Right lobe of liver (tissue), 6 donors: Measurements from ENCODE around the gene ZNF282. TPM values are rescaled to one million over a fixed set of nuclear protein-coding genes. Genes with fewer than 3 reads are reported as not detected.

Source experiments
- ATAC-seq, 4 donors: fragments of 200-7000 bp; cut with Tn5 transposase; one replicate each; pipeline ENCODE4 v1.9.1; 2020; ENCODE audit warnings: mild to moderate bottlenecking in 4 of 4, moderate library complexity in 4 of 4
- DNase-seq, 3 donors: peaks; one replicate each; pipeline ENCODE4 v3.0.0-alpha.2; 2020
- H3K27ac ChIP-seq, 3 donors: fragments of 200-600 bp; one replicate each; pipeline ENCODE4 v1.8.0; 2022
- H3K27me3 ChIP-seq, 2 donors: fragments of 200-600 bp; one replicate each; pipeline ENCODE4 v1.8.0; 2022
- H3K36me3 ChIP-seq, 4 donors: fragments of 200-600 bp; sonication (generic) in 1 of 4; one replicate each; pipeline versions ENCODE4 v1.5.1 to v1.8.0; 2017 to 2022; ENCODE audit warnings: control low read depth in 1 of 4
- H3K4me1 ChIP-seq, 4 donors: fragments of 200-600 bp; sonication (generic) in 1 of 4; one replicate each; pipeline versions ENCODE4 v1.5.1 to v1.8.0; 2017 to 2022; ENCODE audit warnings: control low read depth in 1 of 4
- H3K4me3 ChIP-seq, 3 donors: fragments of 200-600 bp; one replicate each; pipeline ENCODE4 v1.8.0; 2022
- H3K9me3 ChIP-seq, 4 donors: fragments of 200-600 bp; sonication (generic) in 1 of 4; one replicate each; pipeline versions ENCODE4 v1.5.1 to v1.8.0; 2017 to 2022; ENCODE audit warnings: control low read depth in 1 of 4
- CTCF ChIP-seq, 4 donors: fragments of 200-600 bp in 3 of 4; fragments of 450-650 bp in 1 of 4; IDR thresholded peaks; one replicate each; pipeline versions ENCODE4 v1.5.1 to v1.8.0; 2016 to 2022; ENCODE audit warnings: antibody characterized with exemption in 4 of 4, mild to moderate bottlenecking in 2 of 4
- POLR2A ChIP-seq: fragments of 450-650 bp; IDR thresholded peaks from one replicate; pipeline ENCODE4 v1.6.1; 2017; ENCODE audit warnings: antibody characterized with exemption, mild to moderate bottlenecking
- WGBS: methylation state at CpG from one replicate; pipeline ENCODE4 v1.1.6; 2018; ENCODE audit warnings: low coverage, low lambda C conversion rate; ENCODE audit not compliant: insufficient coverage; ENCODE audit errors: missing lambda C conversion rate; 5-methylcytosine and 5-hydroxymethylcytosine counted together
- intact Hi-C, 2 donors: fragments of 100-400 bp; cut with DNase I; formaldehyde crosslinking; loops; one replicate each; pipeline versions ENCODE4 v1.11.2 to v1.14.1; 2022
- total RNA-seq, 6 experiments: library from RNA; depleted of rRNA in 2 of 6; stranded (reverse); fragments of >200 nt in 2 of 6; fragmentation: NEBNext Ultra II Directional in 3 of 6; extraction: Animal tissue kit (Norgen Biotek cat#: 25700) in 3 of 6; gene quantifications; one replicate each; pipeline versions ENCODE4 v1.1.0 to v1.2.4, GENCODE V29; 2016 to 2023
- donor health status: DM: no; HTN: yes; CAD: no.
- donor health status: DM: no; HTN: no; CAD: no.
- donor health status: DM: no; HTN: no; CAD: no.
- donor health status: DM: no; HTN: yes; CAD: no.
- donor health status: DM: no; HTN: yes; CAD: no.

The ZNF282 gene
- total RNA-seq, 6 experiments from 2014 or later, result 7.1 to 13.2 (median 10.0) TPM

- intact Hi-C loops, result no loop called here
- no peaks in the 10 kb centered on the region for H3K9me3 ChIP-seq
- H3K4me3 ChIP-seq, result no peak overlapping the region
- no peaks in the 10 kb centered on the region for H3K4me1 ChIP-seq
- 50% methylated on average over 2 of the region's 2 CpGs for WGBS
- peaks cover 0 to 71% (median 26%) of the 10 kb centered on the region in 4 donors for H3K36me3 ChIP-seq
- H3K27me3 ChIP-seq, result no peaks in the 10 kb centered on the region
- TF ChIP-seq CTCF (IDR thresholded peaks at IDR 0.05) (no peak), POLR2A (no peak)
- no peak overlapping the region for H3K27ac ChIP-seq
- no peak for DNase-seq
- ATAC-seq, result no peak
Observed at GRCh38 chr7:149216402-149216801, 21.1 kb downstream of the ZNF282 start.

- H3K4me1 ChIP-seq, result no peaks in the 10 kb centered on the region
- DNase-seq, result no peak
- no peak for ATAC-seq
- TF ChIP-seq CTCF (IDR thresholded peaks at IDR 0.05) (no peak), POLR2A (no peak)
- H3K9me3 ChIP-seq, result no peaks in the 10 kb centered on the region
- H3K27me3 ChIP-seq, result no peaks in the 10 kb centered on the region
- WGBS, result 80% methylated on average over 5 of the region's 6 CpGs
- no peak overlapping the region for H3K4me3 ChIP-seq
- H3K36me3 ChIP-seq, result peaks cover 0 to 64% (median 20%) of the 10 kb centered on the region in 4 donors
- no peak overlapping the region for H3K27ac ChIP-seq
- intact Hi-C loops, result no loop called here
Observed at GRCh38 chr7:149217570-149217969, 22.2 kb downstream of the ZNF282 start.

- ATAC-seq (no peak), DNase-seq (no peak)
- TF ChIP-seq CTCF (IDR thresholded peaks at IDR 0.05), result no peak
- TF ChIP-seq POLR2A, result no peak
- H3K36me3 ChIP-seq, result peaks cover 0 to 56% (median 14%) of the 10 kb centered on the region in 4 donors
- 88% methylated on average over 7 of the region's 10 CpGs for WGBS
- H3K4me1 ChIP-seq, result no peaks in the 10 kb centered on the region
- H3K27me3 ChIP-seq, result no peaks in the 10 kb centered on the region
- H3K4me3 ChIP-seq, result no peak overlapping the region
- no peaks in the 10 kb centered on the region for H3K9me3 ChIP-seq
- intact Hi-C loops, result no loop called here
- H3K27ac ChIP-seq, result no peak overlapping the region
Observed at GRCh38 chr7:149218469-149219420, 23.4 kb downstream of the ZNF282 start.

- intact Hi-C loops, result no loop called here
- Histone ChIP-seq H3K4me3 (no peak overlapping the region), H3K36me3 (peaks cover 0 to 55% (median 10%) of the 10 kb centered on the region in 4 donors), H3K9me3 (no peaks in the 10 kb centered on the region), H3K27ac (no peak overlapping the region), H3K4me1 (no peaks in the 10 kb centered on the region), H3K27me3 (no peaks in the 10 kb centered on the region)
- TF ChIP-seq POLR2A (no peak), CTCF (IDR thresholded peaks at IDR 0.05) (no peak)
- ATAC-seq (no peak), DNase-seq (no peak)
- 74% methylated on average over 6 of the region's 6 CpGs for WGBS
Observed at GRCh38 chr7:149220534-149220933, 25.2 kb downstream of the ZNF282 start.
